K562 (cell line): ENCODE data around the gene SCML2. TPM values are rescaled to one million over a fixed set of nuclear protein-coding genes. Genes with fewer than 3 reads are reported as not detected.

ENCODE experiments used
- ATAC-seq: fragments of 200-7000 bp; cut with Tn5 transposase; 3 replicates; pipeline ENCODE4 v1.9.1; 2020; ENCODE audit warnings: moderate library complexity
- BruUV-seq: library from RNA; stranded (reverse); fragments of 400-500 nt; replicated peaks from 2 replicates; lab custom pipeline; 2021; lab: Mats Ljungman, UMichigan
- CTCF ChIA-PET: fragments of 300-600 bp; formaldehyde crosslinking; extraction: SDS; loops from one replicate; lab custom pipeline; 2021; ENCODE audit warnings: low intra/inter-chr PET ratio; lab: Yijun Ruan, JAX
- POLR2A ChIA-PET: fragments of 300-600, 350-650 bp; sonication (Branson Sonifier 250); formaldehyde crosslinking; extraction: SDS; loops from one replicate; lab custom pipeline; 2021; ENCODE audit warnings: antibody characterized with exemption, inconsistent platforms; lab: Yijun Ruan, JAX
- DNase-seq, 4 experiments: peaks; one replicate each; pipeline versions ENCODE4 v3.0.0 to v3.0.0-alpha.2; 2011 to 2018; ENCODE audit warnings: low spot score in 3 of 4, mixed read lengths in 3 of 4; ENCODE audit errors: extremely low read depth in 1 of 4
- FAIRE-seq: peaks from 2 replicates; lab custom pipeline; 2011; peaks lifted over from hg19 to GRCh38; lab: Jason Lieb, UNC
- H2AFZ ChIP-seq: 2 replicates; pipeline ENCODE4 v1.6.0; 2011; ENCODE audit warnings: low read depth, low read length, control low read depth, inconsistent platforms
- H3K27ac ChIP-seq: fragments of 200-600 bp; 3 replicates; pipeline ENCODE4 v1.8.0; 2011; ENCODE audit warnings: low read depth, mild to moderate bottlenecking, control low read depth, inconsistent platforms, low read length, moderate library complexity, mixed read lengths; ENCODE audit errors: extremely low read depth
- H3K27me3 ChIP-seq, 2 experiments: fragments of 300-600 bp in 1 of 2; 2 replicates in 1 of 2; 3 replicates in 1 of 2; pipeline versions ENCODE4 v1.6.0 to v1.8.0; 2011; ENCODE audit warnings: inconsistent platforms in 2 of 2, low read length in 2 of 2, mild to moderate bottlenecking in 1 of 2, mixed read lengths in 1 of 2, moderate library complexity in 1 of 2; ENCODE audit not compliant: control insufficient read depth in 2 of 2, insufficient read depth in 2 of 2
- H3K36me3 ChIP-seq: fragments of 300-600 bp; 3 replicates; pipeline ENCODE4 v1.8.0; 2011; ENCODE audit warnings: mild to moderate bottlenecking, low read length, inconsistent platforms; ENCODE audit not compliant: control insufficient read depth, insufficient read depth
- H3K4me1 ChIP-seq, 2 experiments: fragments of 200-600 bp in 1 of 2; replicated peaks in 1 of 2; 2 replicates in 1 of 2; 3 replicates in 1 of 2; pipeline versions ENCODE4 v1.5.1 to v1.8.0; 2011; ENCODE audit warnings: inconsistent platforms in 2 of 2, low read length in 2 of 2, mild to moderate bottlenecking in 1 of 2, mixed read lengths in 1 of 2, moderate library complexity in 1 of 2; ENCODE audit not compliant: control insufficient read depth in 2 of 2, insufficient read depth in 2 of 2
- H3K4me2 ChIP-seq: 2 replicates; pipeline ENCODE4 v1.6.1; 2011; ENCODE audit warnings: low read length, control low read depth, inconsistent platforms, mixed read lengths; ENCODE audit not compliant: insufficient read depth
- H3K4me3 ChIP-seq: fragments of 200-600 bp; sonication (generic), shearing (Covaris generic); 2 replicates; pipeline ENCODE4 v1.5.1; 2016; ENCODE audit warnings: control low read depth, inconsistent platforms
- H3K79me2 ChIP-seq: fragments of 200-600 bp; 3 replicates; pipeline ENCODE4 v1.8.0; 2011; ENCODE audit warnings: low read length, inconsistent platforms; ENCODE audit not compliant: control insufficient read depth, insufficient read depth
- H3K9ac ChIP-seq, 2 experiments: 2 replicates each; pipeline versions ENCODE4 v1.6.0 to v1.6.1; 2011; ENCODE audit warnings: low read depth in 2 of 2, low read length in 2 of 2, control low read depth in 1 of 2, inconsistent platforms in 1 of 2, mild to moderate bottlenecking in 1 of 2, mixed read lengths in 1 of 2; ENCODE audit not compliant: insufficient read depth in 1 of 2
- H3K9me1 ChIP-seq: one replicate; pipeline ENCODE4 v1.6.0; 2011; ENCODE audit warnings: inconsistent platforms, mild to moderate bottlenecking, low read length, moderate library complexity; ENCODE audit not compliant: control insufficient read depth, insufficient read depth
- H3K9me3 ChIP-seq: replicated peaks from 2 replicates; pipeline ENCODE4 v1.5.1; 2011; ENCODE audit warnings: low read depth, low read length, inconsistent platforms; ENCODE audit not compliant: control insufficient read depth, insufficient read depth
- H4K20me1 ChIP-seq: replicated peaks from 2 replicates; pipeline ENCODE4 v1.6.1; 2011; ENCODE audit warnings: low read length, inconsistent platforms, mixed read lengths; ENCODE audit not compliant: control insufficient read depth, insufficient read depth
- C11orf30 ChIP-seq: fragments of 450-650 bp; IDR thresholded peaks from 2 replicates; pipeline ENCODE4 v1.6.1; 2016; ENCODE audit warnings: low read depth, mild to moderate bottlenecking
- CTCF ChIP-seq, 3 experiments: IDR thresholded peaks in 2 of 3; conservative IDR thresholded peaks in 1 of 3; 2 replicates each; pipeline ENCODE4 v1.5.1; 2011 to 2012; ENCODE audit warnings: low read length in 3 of 3, mild to moderate bottlenecking in 3 of 3, control low read depth in 2 of 3, improper control_type of control experiment in 1 of 3, inconsistent platforms in 1 of 3, low read depth in 1 of 3, mixed read lengths in 1 of 3, moderate library complexity in 1 of 3; ENCODE audit not compliant: insufficient read depth in 2 of 3
- E2F3 ChIP-seq: fragments of 250-450 bp; sonication (Bioruptor Pico); IDR thresholded peaks from 2 replicates; pipeline ENCODE4 v1.4.0; 2020; ENCODE audit warnings: mild to moderate bottlenecking
- LARP7 ChIP-seq: fragments of 450-650 bp; IDR thresholded peaks from 2 replicates; pipeline ENCODE4 v1.6.1; 2016
- MEF2A ChIP-seq: IDR thresholded peaks from 2 replicates; pipeline ENCODE4 v1.6.1; 2011; ENCODE audit warnings: low read depth, mild to moderate bottlenecking, low read length, moderate library complexity; ENCODE audit not compliant: control insufficient read depth
- POU5F1 ChIP-seq: fragments of 150-350 bp; IDR thresholded peaks from 2 replicates; pipeline ENCODE4 v1.6.1; 2014; ENCODE audit warnings: borderline replicate concordance, low read length, low read depth, mild to moderate bottlenecking; ENCODE audit not compliant: partially characterized antibody
- RAD21 ChIP-seq, 2 experiments: fragments of 250-450 bp in 1 of 2; fragments of 450-650 bp in 1 of 2; sonication (Bioruptor Pico) in 1 of 2; formaldehyde crosslinking in 1 of 2; IDR thresholded peaks in 1 of 2; conservative IDR thresholded peaks in 1 of 2; 2 replicates each; pipeline versions ENCODE4 v1.4.0 to v1.8.0; 2020 to 2022; ENCODE audit warnings: mild to moderate bottlenecking in 2 of 2, moderate library complexity in 1 of 2
- RBM15 ChIP-seq: fragments of 200-400 bp; formaldehyde crosslinking; IDR thresholded peaks from 2 replicates; pipeline ENCODE4 v1.6.1; 2018; ENCODE audit warnings: mild to moderate bottlenecking, low read length, moderate library complexity; ENCODE audit not compliant: insufficient read depth
- REST ChIP-seq, 2 experiments: fragments of 450-650 bp; formaldehyde crosslinking in 1 of 2; IDR thresholded peaks; 2 replicates each; pipeline versions ENCODE4 v1.4.0 to v1.6.1; 2014 to 2020; ENCODE audit warnings: mild to moderate bottlenecking in 2 of 2, borderline replicate concordance in 1 of 2, low read depth in 1 of 2
- WGBS: fragments of 100-300 bp; shearing (Covaris generic); methylation state at CpG from one replicate; pipeline ENCODE4 v1.1.6; 2016; ENCODE audit warnings: low coverage, mixed read lengths; ENCODE audit not compliant: insufficient coverage; ENCODE audit errors: missing lambda C conversion rate; 5-methylcytosine and 5-hydroxymethylcytosine counted together
- in situ Hi-C: fragments of 300-500 bp; cut with MboI; formaldehyde crosslinking; loops from 4 replicates; pipeline ENCODE4 v1.15.0; 2018; ENCODE audit warnings: inconsistent platforms, mixed read lengths
- intact Hi-C: fragments of 100-400 bp; cut with micrococcal nuclease; formaldehyde crosslinking; loops from 2 replicates; pipeline ENCODE4 v1.14.2; 2022
- polyA plus RNA-seq, 8 experiments: library from polyadenylated mRNA; depleted of rRNA in 4 of 8; stranded (reverse) in 5 of 8; unstranded in 3 of 8; fragments of >200 nt; fragmentation: Nextera tagmentation in 2 of 8; fragmentation: Illumina TruSeq in 1 of 8; extraction: Ambion mirVana in 2 of 8; extraction: Trizol in 1 of 8; gene quantifications; 2 replicates each; pipeline versions ENCODE4 v1.2.1 to v1.2.3, GENCODE V29; 2011 to 2014; ENCODE audit warnings: inconsistent platforms in 1 of 8, missing spikeins in 1 of 8
- total RNA-seq, 7 experiments: library from RNA; depleted of rRNA in 6 of 7; stranded (reverse); fragments of >200 nt in 6 of 7; fragmentation: Illumina TruSeq in 2 of 7; extraction: Trizol in 2 of 7; gene quantifications; 2 replicates each; pipeline versions ENCODE4 v1.2.1 to v1.2.3, GENCODE V29; 2011 to 2021; ENCODE audit warnings: low replicate concordance in 1 of 7

Gene SCML2
- total and polyA plus RNA-seq, 9 of the 15 experiments (the other 6 are each of a cell fraction or from before 2014, with no cell fraction given) = 15.1 to 30.8 (median 22.9) TPM

DNA sequence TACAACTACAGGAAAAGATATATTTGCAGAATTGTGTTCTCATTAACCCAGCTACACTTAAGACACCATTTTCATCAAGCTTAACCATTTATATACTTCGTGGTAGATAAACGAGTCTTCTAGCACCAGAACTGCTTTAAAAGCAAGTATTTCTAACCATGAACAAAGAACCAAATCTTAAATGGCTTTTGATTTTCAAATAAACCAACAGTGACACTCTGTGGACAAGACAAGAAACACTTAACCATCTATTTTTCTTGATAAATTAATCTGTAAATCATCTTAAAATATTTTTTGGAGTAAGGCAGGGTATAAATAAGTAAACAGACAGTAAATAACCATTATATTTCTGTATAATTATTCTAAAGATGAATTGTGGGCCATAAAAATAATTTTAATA, 144.0 kb downstream of the SCML2 start:
- no peak overlapping the region for H3K4me3 ChIP-seq
- ATAC-seq (no peak), DNase-seq (peak in 1 of 4 experiments; percentile 9), FAIRE-seq (no peak)
- H3K9me3 ChIP-seq = no peaks in the 10 kb centered on the region
- no peaks in the 10 kb centered on the region for H3K4me1 ChIP-seq
- no peaks in the 10 kb centered on the region for H3K79me2 ChIP-seq
- no peak overlapping the region for H3K27ac ChIP-seq
- H2AFZ ChIP-seq = no peak overlapping the region
- no TSS peak for BruUV-seq
- intact Hi-C loops = loop anchor here (5.0 to 10.0 kb wide), 2 partner anchors 263 to 416 kb away; no protein-coding TSS in a partner anchor
- no peak overlapping the region for H3K9ac ChIP-seq
- no peaks in the 10 kb centered on the region for H4K20me1 ChIP-seq
- POLR2A ChIA-PET = no interaction called here
- H3K4me2 ChIP-seq = no peak overlapping the region
- H3K36me3 ChIP-seq = no peaks in the 10 kb centered on the region
- CTCF ChIA-PET = interaction anchor here (0.7 to 1.5 kb wide), 2 partner anchors 265 to 397 kb away, joined by 3 to 5 read pairs; no protein-coding TSS in a partner anchor
- TF ChIP-seq C11orf30 = no peak
- TF ChIP-seq RAD21 (CRISPR knock-in tag; conservative IDR thresholded peaks at IDR 0.05 in 1 of 2, IDR thresholded peaks at IDR 0.05 in 1 of 2) = peak; percentile 31 to 69; a peak in 3 of 4 replicates
- TF ChIP-seq LARP7 = no peak
- TF ChIP-seq E2F3 = no peak
- TF ChIP-seq RBM15 = no peak
- peak; percentile 52; the same call in 1 of the 2 replicates for TF ChIP-seq REST (IDR thresholded peaks at IDR 0.05; ENCODE audit: borderline replicate concordance)
- TF ChIP-seq REST (CRISPR knock-in tag; IDR thresholded peaks at IDR 0.05; ENCODE audit: low read depth) = no peak
- no peak for TF ChIP-seq MEF2A
- peak in 2 of 3 experiments; percentile 15 to 50; a peak in 3 of 6 replicates for TF ChIP-seq CTCF (IDR thresholded peaks at IDR 0.05 in 2 of 3, conservative IDR thresholded peaks at IDR 0.05 in 1 of 3; ENCODE audit: insufficient read depth in 2 of 3, low read depth in 1 of 3, low read length in 3 of 3)
- no peak for TF ChIP-seq POU5F1
- TF ChIP-seq, all 486 proteins: peak for 3
- WGBS = 0% methylated on average over 2 of the region's 2 CpGs
- Histone ChIP-seq H3K27me3 (no peaks in the 10 kb centered on the region; a peak in 1 of 5 replicates), H3K9me1 (no peaks in the 10 kb centered on the region)
- in situ Hi-C loops = no loop called here
